Breast epithelium (tissue), 3 donors: ENCODE data around the gene ANGPTL2.

Source experiments
- CTCF ChIP-seq, 3 donors: fragments of 450-650 bp; IDR thresholded peaks; one replicate each; pipeline ENCODE4 v1.5.1; 2016 to 2017; ENCODE audit warnings: antibody characterized with exemption in 3 of 3, mild to moderate bottlenecking in 3 of 3, moderate library complexity in 3 of 3
- POLR2A ChIP-seq: fragments of 450-650 bp; IDR thresholded peaks from one replicate; pipeline ENCODE4 v1.6.1; 2016; ENCODE audit warnings: antibody characterized with exemption, mild to moderate bottlenecking, moderate library complexity

GRCh38 chr9:127093319-127094020, 29.0 kb downstream of the ANGPTL2 start:
- TF ChIP-seq CTCF (IDR thresholded peaks at IDR 0.05) (no peak), POLR2A (no peak)
